ENCODE results near the gene PRRX2. TPM values are rescaled to one million over a fixed set of nuclear protein-coding genes. Genes with fewer than 3 reads are reported as not detected.

The PRRX2 gene
- total RNA-seq, 4 donors from 2014 or later, result 0.75 to 1.7 (median 1.6) TPM; not detected in 1

GRCh38 chr9:129716091-129716490 is 50.6 kb downstream of the PRRX2 start:
- H3K4me1 ChIP-seq, result no peaks in the 10 kb centered on the region
- no peak overlapping the region for H3K4me3 ChIP-seq
- no peaks in the 10 kb centered on the region for H3K9me3 ChIP-seq
- DNase-seq, result no peak
- no peaks in the 10 kb centered on the region for H3K36me3 ChIP-seq
- ATAC-seq, result no peak
- TF ChIP-seq, protein P1, sequence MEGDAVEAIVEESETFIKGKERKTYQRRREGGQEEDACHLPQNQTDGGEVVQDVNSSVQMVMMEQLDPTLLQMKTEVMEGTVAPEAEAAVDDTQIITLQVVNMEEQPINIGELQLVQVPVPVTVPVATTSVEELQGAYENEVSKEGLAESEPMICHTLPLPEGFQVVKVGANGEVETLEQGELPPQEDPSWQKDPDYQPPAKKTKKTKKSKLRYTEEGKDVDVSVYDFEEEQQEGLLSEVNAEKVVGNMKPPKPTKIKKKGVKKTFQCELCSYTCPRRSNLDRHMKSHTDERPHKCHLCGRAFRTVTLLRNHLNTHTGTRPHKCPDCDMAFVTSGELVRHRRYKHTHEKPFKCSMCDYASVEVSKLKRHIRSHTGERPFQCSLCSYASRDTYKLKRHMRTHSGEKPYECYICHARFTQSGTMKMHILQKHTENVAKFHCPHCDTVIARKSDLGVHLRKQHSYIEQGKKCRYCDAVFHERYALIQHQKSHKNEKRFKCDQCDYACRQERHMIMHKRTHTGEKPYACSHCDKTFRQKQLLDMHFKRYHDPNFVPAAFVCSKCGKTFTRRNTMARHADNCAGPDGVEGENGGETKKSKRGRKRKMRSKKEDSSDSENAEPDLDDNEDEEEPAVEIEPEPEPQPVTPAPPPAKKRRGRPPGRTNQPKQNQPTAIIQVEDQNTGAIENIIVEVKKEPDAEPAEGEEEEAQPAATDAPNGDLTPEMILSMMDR (IDR thresholded peaks at IDR 0.05 in 4 of 5, conservative IDR thresholded peaks at IDR 0.05 in 1 of 5), result no peak
- TF ChIP-seq POLR2A (IDR thresholded peaks at IDR 0.05), result no peak
- no peak overlapping the region for H3K27ac ChIP-seq
- H3K27me3 ChIP-seq, result peaks cover 4 to 18% (median 18%) of the 10 kb centered on the region in 3 donors
- in situ Hi-C loops (cut with MboI; ENCODE audit: low sequenced_read_pairs in 4 of 4) (no loop called here), intact Hi-C loops (cut with DNase I; ENCODE audit: low total_unique reads) (no loop called here)

DNA sequence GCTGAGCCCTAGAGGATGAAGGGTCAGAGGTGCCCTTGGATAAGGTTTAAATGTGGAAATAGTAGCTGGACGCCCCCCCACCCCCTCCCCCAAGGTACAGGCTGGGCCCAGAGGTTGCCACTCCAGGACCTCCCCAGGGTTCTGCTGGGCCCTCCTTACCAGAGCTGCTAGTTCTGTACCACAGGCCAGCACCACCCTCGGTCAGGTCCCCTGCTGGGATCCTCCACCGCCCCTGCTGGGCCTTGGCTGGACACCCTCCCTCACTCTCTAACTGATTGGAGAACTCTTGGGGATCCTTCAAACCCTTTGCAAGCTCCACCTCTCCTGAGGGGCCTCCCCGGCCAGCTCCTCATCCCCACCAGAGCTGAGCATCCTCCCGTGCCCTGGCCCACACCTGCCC is 52.5 kb downstream of the PRRX2 start:
- H3K27me3 ChIP-seq, result peaks cover 4 to 18% (median 18%) of the 10 kb centered on the region in 3 donors
- H3K27ac ChIP-seq, result no peak overlapping the region
- intact Hi-C loops (cut with DNase I; ENCODE audit: low total_unique reads), result no loop called here
- in situ Hi-C loops (cut with MboI; ENCODE audit: low sequenced_read_pairs in 4 of 4), result no loop called here
- DNase-seq (no peak), ATAC-seq (no peak)
- H3K36me3 ChIP-seq, result no peaks in the 10 kb centered on the region
- no peak overlapping the region for H3K4me3 ChIP-seq
- H3K4me1 ChIP-seq, result no peaks in the 10 kb centered on the region
- TF ChIP-seq, protein P1 (IDR thresholded peaks at IDR 0.05 in 4 of 5, conservative IDR thresholded peaks at IDR 0.05 in 1 of 5), result no peak
- TF ChIP-seq POLR2A (IDR thresholded peaks at IDR 0.05), result no peak
- H3K9me3 ChIP-seq, result no peaks in the 10 kb centered on the region

DNA sequence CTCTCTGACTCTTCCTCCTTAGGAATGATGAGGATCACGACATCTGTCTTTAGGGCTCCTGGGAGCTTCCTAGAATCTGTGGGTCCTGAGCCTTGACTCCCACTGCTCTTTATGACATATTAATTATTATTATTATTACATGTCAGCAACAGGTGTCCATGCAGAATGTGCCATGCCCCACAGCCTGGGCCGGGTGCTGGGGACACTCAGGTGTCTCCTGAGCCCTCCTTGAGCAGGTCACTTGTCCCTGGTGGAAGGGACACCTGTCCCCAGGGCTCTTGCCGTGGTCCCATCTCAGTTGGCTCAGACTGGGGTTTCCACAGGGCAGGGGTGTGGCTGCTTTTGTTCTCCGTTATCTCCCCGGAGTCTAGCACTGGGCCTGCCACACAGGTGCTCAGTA is 53.2 kb downstream of the PRRX2 start:
- Histone ChIP-seq H3K9me3 (no peaks in the 10 kb centered on the region), H3K4me1 (no peaks in the 10 kb centered on the region), H3K36me3 (no peaks in the 10 kb centered on the region), H3K27ac (no peak overlapping the region), H3K4me3 (no peak overlapping the region), H3K27me3 (peaks cover 4 to 18% (median 18%) of the 10 kb centered on the region in 3 donors)
- DNase-seq, result no peak
- TF ChIP-seq POLR2A (IDR thresholded peaks at IDR 0.05), result no peak
- TF ChIP-seq, protein P1 (IDR thresholded peaks at IDR 0.05 in 4 of 5, conservative IDR thresholded peaks at IDR 0.05 in 1 of 5), result no peak
- intact Hi-C loops (cut with DNase I; ENCODE audit: low total_unique reads), result no loop called here
- in situ Hi-C loops (cut with MboI; ENCODE audit: low sequenced_read_pairs in 4 of 4), result no loop called here
- no peak for ATAC-seq

DNA sequence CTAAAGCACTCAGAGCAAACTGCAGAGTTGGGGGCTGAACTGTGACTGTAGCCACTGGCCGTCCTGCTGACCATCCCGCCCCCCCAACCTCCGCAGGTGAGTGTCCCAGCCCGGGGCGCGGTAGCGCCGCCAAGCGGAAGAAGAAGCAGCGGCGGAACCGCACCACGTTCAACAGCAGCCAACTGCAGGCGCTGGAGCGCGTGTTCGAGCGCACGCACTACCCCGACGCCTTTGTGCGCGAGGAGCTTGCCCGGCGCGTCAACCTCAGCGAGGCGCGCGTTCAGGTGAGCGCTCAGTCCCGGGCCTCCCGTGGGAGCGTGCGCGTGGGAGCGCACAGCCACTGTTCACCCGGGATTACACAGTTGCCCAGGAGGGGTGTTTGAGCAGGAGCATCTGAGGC is 53.7 kb downstream of the PRRX2 start:
- Histone ChIP-seq H3K36me3 (no peaks in the 10 kb centered on the region), H3K4me1 (no peaks in the 10 kb centered on the region), H3K27ac (no peak overlapping the region), H3K4me3 (no peak overlapping the region), H3K9me3 (no peaks in the 10 kb centered on the region), H3K27me3 (peaks cover 4 to 18% (median 16%) of the 10 kb centered on the region in 3 donors)
- TF ChIP-seq POLR2A (IDR thresholded peaks at IDR 0.05), result no peak
- TF ChIP-seq, protein P1 (IDR thresholded peaks at IDR 0.05 in 4 of 5, conservative IDR thresholded peaks at IDR 0.05 in 1 of 5), result no peak
- DNase-seq (no peak), ATAC-seq (no peak)
- in situ Hi-C loops (cut with MboI; ENCODE audit: low sequenced_read_pairs in 4 of 4), result no loop called here
- intact Hi-C loops (cut with DNase I; ENCODE audit: low total_unique reads), result no loop called here

Data from gastrocnemius medialis (tissue), 4 donors.